HEK293 (cell line): ENCODE measurements around the gene LDLRAD4.

Source experiments
- KLF1 ChIP-seq: fragments of 450-650 bp; formaldehyde crosslinking; IDR thresholded peaks from 2 replicates; pipeline ENCODE4 v1.5.1; 2016; ENCODE audit warnings: missing biosample characterization, missing genetic modification characterization
- YY1 ChIP-seq: fragments of 450-650 bp; formaldehyde crosslinking; IDR thresholded peaks from 2 replicates; pipeline ENCODE4 v1.5.1; 2018; ENCODE audit warnings: missing biosample characterization, missing genetic modification characterization
- TF ChIP-seq, protein P1 (sequence below): fragments of 450-650 bp; formaldehyde crosslinking; IDR thresholded peaks from 2 replicates; pipeline ENCODE4 v1.5.1; 2016; ENCODE audit warnings: missing biosample characterization, missing genetic modification characterization

DNA sequence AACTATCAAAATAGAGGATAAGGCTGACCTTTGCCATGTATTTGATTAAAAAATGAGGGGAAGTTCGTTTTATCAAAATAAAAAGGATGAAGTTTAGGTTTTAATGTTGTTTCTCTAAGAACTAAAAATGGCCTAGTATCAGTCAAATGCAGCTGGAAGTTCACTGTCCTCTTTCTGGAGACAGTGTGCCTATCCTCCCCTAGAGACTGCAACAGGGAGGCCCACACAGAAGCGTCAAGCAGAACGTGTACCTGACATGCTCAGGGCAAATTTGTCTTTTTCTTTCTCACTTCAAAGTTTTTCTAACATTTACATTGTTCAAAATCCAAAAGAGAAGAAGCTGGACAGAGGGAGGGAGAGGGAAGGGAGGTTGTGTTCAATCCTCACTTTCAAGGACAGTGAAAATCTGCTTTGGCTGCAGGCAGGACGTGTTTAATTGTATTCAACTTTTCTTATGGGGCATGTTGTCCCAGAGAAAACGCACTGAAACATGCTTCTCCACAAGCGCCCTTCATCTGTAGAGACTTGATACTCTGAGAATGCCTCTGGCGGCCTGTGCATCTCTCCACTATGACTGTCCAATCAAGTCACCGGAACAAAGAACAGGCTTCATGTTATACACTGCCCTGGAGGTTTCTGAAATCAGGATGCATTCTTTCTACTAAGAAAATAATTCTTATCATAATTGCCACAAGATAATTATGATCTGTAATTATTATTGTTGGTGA, 442.7 kb downstream of the LDLRAD4 start:
- TF ChIP-seq, protein P1, sequence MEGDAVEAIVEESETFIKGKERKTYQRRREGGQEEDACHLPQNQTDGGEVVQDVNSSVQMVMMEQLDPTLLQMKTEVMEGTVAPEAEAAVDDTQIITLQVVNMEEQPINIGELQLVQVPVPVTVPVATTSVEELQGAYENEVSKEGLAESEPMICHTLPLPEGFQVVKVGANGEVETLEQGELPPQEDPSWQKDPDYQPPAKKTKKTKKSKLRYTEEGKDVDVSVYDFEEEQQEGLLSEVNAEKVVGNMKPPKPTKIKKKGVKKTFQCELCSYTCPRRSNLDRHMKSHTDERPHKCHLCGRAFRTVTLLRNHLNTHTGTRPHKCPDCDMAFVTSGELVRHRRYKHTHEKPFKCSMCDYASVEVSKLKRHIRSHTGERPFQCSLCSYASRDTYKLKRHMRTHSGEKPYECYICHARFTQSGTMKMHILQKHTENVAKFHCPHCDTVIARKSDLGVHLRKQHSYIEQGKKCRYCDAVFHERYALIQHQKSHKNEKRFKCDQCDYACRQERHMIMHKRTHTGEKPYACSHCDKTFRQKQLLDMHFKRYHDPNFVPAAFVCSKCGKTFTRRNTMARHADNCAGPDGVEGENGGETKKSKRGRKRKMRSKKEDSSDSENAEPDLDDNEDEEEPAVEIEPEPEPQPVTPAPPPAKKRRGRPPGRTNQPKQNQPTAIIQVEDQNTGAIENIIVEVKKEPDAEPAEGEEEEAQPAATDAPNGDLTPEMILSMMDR: no peak
- no peak for TF ChIP-seq KLF1
- TF ChIP-seq YY1 (tag by site-specific recombination): no peak
